Transverse colon (tissue), 3 donors: ENCODE data around the gene ZNF316.

Experiments
- CTCF ChIP-seq, 5 experiments: fragments of 200-600 bp in 3 of 5; fragments of 450-650 bp in 2 of 5; sonication (generic) in 3 of 5; IDR thresholded peaks; 1 replicate in 2 of 5; 2 replicates in 3 of 5; pipeline ENCODE4 v1.5.1; 2016 to 2017; ENCODE audit warnings: antibody characterized with exemption in 5 of 5, inconsistent platforms in 3 of 5, mild to moderate bottlenecking in 2 of 5, moderate library complexity in 1 of 5
- EP300 ChIP-seq: sonication (generic); formaldehyde crosslinking; IDR thresholded peaks from one replicate; pipeline ENCODE4 v1.6.1; 2017; ENCODE audit warnings: antibody characterized with exemption, low read depth

DNA sequence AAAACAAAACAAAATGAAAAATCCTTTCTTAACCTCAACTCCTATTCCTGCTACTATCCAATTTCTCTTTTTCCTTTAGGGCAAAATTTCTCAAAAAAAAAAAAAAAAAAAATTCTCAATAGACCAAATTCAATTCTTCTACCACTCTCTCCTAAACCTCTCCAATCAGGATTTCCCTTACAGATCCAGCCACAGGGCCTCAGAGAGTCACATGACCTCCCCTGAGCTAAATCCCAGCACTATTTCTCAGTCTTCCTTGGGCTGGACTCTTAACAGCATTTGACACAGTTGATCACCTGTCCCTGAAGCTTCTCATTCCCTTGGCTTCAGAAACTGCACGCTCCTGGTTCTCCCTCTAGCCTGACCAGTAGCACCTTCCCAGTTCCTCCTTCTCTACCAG is 64.7 kb downstream of the ZNF316 start:
- TF ChIP-seq EP300 (no peak), CTCF (IDR thresholded peaks at IDR 0.05) (no peak)
